CD4-positive, alpha-beta T cell treated with Interleukin-4 for 4 hours (primary cell): ENCODE data around the gene ATAD3B.
"Not testable (repeated sequence)": the region's sequence is repeated elsewhere in the genome, so short reads cannot be mapped to it uniquely, and the experiment has no call there.

Experiments used
- DNase-seq: peaks from one replicate; pipeline ENCODE4 v3.0.0-alpha.2; 2020

The ATAD3B gene

GRCh38 chr1:1514376-1514775 lies 42.8 kb downstream of the ATAD3B start:
- not testable (repeated sequence) for DNase-seq

DNA sequence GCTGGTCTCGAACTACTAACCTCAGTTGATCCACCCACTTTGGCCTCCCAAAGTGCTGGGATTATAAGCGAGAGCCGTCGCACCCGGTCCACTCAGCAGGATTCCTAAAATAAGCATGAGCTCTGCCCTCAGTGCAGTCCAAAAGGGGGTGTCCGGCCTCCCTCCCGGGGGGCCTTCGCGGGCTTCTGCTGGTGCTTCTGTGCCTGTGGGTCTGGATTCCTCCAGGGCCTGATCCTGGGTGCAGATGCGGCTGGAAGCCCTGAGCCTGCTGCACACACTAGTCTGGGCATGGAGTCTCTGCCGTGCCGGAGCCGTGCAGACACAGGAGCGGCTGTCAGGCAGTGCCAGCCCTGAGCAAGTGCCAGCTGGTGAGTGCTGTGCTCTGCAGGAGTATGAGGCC lies 45.4 kb downstream of the ATAD3B start:
- DNase-seq: not testable (repeated sequence)

- DNase-seq: no peak
Observed at GRCh38 chr1:1517973-1518620, 46.5 kb downstream of the ATAD3B start.

DNA sequence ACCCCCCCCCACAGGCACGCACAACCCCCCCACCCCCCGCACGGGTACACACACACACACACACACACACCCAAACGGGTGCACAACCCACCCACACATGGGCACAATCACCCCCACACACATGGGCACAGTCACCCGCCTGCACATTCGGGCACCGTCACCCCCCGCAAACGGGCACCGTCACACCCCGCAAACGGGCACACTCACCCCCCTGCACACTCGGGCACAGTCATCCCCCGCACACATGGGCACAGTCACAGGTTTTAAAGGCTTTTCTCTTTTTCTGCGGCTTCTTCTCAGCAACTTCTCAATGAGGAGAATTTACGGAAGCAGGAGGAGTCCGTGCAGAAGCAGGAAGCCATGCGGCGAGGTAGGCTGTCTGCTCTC lies 47.0 kb downstream of the ATAD3B start:
- DNase-seq: not testable (repeated sequence)

DNA sequence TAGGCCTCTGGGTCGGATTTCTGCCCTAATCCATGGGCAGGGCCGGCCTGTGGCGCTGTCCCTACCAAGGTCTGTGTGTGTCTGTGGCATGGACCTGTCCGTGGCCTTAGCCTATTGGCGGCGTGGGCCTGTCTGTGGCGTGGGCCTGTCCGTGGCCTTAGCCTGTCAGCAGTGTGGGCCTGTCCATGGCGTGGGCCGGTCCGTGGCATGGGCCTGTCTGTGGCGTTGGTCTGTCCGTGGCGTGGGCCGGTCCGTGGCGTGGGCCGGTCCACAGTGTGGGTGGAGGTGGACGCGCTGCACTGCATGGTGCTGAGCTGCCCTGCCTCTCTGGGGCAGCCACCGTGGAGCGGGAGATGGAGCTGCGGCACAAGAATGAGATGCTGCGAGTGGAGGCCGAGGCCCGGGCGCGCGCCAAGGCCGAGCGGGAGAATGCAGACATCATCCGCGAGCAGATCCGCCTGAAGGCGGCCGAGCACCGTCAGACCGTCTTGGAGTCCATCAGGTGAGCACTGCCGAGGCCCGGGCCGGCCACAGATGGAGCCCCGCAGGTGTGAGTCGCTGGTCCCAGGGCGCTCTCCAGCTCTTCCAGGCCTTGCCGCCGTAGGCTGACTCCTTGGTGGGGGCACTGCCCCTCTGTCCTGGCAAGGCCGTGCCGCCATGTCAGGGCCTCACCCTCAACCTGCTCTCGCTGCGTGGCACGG lies 48.4 kb downstream of the ATAD3B start:
- DNase-seq: not testable (repeated sequence)

DNA sequence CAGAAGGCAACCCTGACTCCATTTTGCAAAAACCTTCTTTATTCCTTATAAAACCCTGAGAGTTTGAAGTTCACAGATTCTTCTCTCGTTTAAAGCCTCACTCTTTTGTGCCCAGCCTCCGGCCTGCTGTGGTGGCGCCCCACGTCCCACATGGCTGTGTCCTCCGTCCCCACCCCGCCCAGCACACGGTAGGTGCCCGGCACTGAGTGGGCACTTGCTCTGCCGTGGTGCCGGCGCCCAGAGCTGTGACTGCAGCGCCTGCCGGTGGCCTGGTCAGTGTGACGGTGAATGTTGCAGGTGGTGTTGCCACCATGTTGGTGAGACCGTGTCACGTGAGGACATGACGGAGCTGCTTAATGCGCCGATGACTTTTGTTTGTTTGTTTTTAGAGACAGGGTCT lies 49.8 kb downstream of the ATAD3B start:
- DNase-seq: no peak

- not testable (repeated sequence) for DNase-seq
Observed at GRCh38 chr1:1522536-1522935, 51.0 kb downstream of the ATAD3B start.

GRCh38 chr1:1523226-1523625 lies 51.7 kb downstream of the ATAD3B start:
- not testable (repeated sequence) for DNase-seq

- DNase-seq: not testable (repeated sequence)
Observed at GRCh38 chr1:1523651-1524050, 52.1 kb downstream of the ATAD3B start.

DNA sequence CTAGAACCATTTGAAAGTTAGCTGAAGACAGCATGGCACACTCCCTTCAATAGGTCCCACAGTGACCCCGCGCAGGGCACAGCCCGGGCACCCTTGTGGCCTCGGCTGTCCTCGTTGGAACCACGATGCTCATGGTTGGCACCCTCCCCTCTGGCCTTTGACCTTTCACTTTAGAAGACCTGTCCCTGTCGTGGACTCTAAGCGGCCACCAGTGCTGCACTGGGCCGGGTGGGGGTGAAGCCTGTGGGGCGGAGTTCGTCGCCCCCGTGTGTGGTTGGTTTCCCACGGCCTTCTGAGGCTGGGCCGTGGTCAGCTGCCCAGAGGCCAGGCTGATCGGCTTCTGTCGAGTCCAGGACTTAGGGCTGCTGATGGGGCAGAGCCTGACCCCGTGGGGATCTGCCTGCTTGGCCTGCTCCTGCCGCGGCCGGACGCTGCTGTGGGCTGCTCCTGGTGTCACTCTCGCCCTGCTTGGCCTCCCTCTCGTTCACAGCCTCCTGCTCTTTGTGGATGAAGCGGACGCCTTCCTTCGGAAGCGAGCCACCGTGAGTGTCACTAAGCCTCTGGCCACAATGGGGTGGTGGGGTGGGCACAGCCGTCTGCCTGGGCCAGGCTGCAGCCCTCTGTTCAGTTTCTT lies 53.3 kb downstream of the ATAD3B start:
- not testable (repeated sequence) for DNase-seq

GRCh38 chr1:1526476-1526875 lies 54.9 kb downstream of the ATAD3B start:
- DNase-seq: not testable (repeated sequence)

DNA sequence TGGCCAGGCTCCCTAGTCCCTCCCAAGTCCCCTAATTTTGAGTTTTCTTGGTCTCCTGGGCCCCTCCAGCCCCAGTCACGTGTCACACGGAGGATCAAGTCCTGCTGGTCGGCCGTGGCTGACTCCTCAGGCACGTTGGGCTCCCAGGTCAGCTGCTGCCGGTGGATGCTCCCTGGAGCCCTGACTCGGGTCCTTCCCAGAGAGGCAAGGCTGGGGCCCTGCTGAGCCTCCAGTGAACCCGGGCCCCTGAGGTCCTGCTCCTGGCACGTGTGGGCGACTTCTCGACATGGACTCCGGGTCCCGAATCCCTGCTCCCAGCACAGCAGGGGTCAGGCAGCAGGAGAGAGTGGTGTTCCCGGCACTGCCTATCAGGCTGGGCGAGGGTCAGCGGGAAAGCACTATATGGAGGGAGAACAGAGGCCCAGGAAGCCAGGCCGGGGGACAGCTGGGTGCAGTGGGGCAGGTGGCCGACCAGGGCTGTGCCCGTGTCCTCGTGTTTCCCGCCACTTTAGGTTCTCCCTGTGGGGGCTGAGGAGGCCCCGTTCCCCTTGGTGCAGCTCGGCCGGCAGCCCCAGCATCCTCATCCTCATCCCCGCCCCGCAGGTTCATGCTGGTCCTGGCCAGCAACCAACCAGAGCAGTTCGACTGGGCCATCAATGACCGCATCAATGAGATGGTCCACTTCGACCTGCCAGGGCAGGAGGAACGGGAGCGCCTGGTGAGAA lies 55.7 kb downstream of the ATAD3B start:
- no peak for DNase-seq

- no peak for DNase-seq
Observed at GRCh38 chr1:1528301-1529267, 57.0 kb downstream of the ATAD3B start.

DNA sequence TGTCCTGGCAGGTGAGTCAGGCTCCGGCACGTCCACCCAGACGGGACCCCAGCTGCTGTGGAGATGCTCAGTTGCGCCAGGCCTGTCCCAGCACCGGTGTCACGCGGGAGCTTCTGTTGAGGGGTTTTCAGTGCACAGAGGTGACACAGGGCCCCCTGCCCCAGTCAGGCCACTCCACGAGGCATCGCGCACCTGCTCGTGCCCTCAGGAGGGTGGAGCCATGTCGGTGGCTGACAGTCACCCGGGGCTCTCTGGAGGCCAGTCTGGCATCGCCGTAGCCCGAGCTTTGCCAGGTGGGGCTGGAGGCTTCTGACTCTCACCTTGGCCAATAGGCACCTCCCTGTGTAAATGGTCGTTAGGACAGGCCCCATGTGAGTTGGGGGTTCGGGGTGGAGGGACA lies 57.8 kb downstream of the ATAD3B start:
- no peak for DNase-seq

DNA sequence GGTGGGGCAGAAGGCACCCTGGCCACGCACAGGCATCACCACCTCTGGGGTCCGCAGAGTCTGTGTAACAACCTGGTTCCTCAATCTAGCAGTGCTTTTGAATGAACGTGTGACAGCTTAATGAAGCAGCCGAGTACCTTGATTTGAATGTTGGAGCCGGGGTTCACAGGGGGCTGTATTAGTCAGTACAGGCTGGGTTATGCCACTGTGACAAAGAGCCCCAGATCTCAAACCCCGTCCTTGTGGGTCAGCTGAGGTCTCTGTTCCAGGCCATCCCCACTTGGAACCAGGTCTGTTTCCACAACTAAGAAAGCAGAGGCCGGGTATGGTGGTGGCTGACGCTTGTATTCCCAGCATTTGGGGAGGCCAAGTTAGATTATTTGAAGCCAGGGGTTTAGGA lies 58.4 kb downstream of the ATAD3B start:
- no peak for DNase-seq

DNA sequence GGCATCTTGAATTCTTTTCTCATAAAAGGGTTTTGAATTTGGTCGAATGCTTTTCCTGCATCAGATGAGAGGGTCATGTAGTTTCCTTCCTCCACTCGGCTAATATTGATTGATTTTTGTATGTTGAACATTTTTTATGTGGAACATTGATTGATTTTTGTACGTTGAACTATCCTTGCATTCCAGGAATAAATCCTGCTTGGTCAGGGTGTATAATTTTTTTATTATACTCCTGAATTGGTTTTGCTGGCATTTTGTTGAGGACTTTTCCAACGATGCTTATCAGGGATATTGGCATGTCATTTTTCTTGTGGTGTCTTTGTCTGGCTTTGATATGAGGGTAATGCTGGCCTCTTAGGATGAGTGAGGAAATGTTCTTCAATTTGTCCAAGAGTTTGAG lies 60.4 kb downstream of the ATAD3B start:
- DNase-seq: no peak

- DNase-seq: not testable (repeated sequence)
Observed at GRCh38 chr1:1533176-1533893, 61.8 kb downstream of the ATAD3B start.

DNA sequence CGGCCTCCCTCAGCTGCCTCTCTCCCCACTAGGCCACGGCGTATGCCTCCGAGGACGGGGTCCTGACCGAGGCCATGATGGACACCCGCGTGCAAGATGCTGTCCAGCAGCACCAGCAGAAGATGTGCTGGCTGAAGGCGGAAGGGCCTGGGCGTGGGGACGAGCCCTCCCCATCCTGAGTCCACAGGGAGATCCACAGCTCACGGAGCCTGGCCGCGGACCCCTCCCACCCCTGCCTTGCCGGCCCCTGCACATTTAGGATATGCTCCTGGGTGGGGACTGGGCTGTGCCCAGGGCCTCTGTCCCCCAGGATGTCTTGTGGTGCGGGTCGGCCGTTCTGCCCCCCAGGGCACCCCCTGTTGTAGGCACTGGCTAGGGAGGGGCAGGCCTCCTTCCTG lies 62.3 kb downstream of the ATAD3B start:
- DNase-seq: not testable (repeated sequence)

DNA sequence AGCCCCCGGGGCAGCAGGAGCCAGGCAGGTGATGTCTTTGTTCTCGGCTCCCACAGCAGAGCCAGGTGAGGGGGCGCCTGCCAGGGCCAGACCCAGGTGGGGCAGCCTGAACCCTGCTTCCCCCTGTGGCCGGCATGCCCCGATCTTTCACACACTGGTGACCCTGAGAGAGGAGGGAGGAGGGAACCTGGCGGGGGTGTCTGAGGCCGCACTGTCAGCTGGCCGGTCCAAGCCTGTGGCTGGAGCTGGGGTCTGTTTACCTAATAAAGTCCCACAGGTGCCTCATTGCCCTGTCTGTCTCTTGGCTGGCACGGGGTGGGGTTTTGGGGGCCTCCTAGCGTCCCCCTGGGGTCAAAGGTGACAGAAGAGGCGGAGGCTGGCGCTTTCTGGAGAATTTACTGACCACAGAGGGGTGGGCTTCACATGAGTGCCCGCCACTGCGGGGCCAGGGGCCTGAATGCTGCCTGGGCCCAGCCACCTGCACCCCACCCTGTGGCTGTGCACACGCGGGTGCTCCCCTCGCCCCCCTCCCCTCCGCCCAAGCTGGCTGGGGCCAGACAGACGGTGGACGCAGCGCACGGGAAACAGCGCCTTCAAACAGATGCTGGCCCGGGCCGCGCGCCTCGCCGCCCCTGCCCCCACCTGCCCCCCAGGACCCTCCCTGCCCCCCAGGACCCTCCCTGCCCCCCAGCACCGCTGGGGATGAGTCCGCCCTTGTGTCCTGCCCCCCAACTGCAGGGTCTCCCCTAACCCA lies 63.0 kb downstream of the ATAD3B start:
- DNase-seq: no peak

- DNase-seq: no peak
Observed at GRCh38 chr1:1535201-1536018, 63.8 kb downstream of the ATAD3B start.
